ENCODE measurements around the gene ANKS3.

The ANKS3 gene

DNA sequence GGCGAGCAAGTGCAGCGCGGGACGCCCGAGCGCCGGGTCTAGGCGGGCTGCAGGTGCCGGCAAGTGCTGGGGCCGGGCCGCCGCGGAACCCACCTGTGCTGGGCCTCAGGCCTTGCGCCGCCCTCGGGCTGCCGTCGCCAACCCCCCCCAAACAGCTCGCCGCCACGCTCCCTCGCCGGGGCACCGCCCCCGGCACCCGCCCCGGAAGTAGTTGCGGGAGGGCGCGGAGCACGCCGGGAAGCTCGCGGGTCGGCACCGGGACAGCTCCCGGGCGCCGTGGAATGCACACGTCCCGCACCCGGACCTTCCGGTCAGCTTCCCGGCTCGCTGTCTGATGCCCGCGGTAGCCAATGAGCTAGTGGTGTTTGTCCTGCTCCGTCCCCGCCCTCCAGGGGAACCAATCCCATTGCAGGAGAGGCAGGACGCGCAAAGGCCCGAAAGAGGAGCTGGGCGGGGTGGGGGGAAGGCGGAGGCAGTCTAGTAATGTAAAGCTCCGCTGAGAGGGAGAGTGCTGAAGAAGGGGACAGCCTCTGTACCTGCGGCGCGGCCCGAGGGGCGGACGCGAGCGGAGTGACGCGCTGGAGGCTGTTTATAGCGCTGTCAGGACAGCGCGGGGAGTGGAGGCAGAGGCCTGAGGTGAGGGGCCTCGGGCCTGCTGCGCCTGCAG lies at the start of gene ANKS3, which contains the start of gene DNAAF8:
Gene ANKS3, minus strand, starts transcription at position 209 of the 667 bp plus-strand sequence. CDS start 4,122 bp downstream, outside the sequence.
Gene DNAAF8, plus strand, starts transcription at position 475 of the 667 bp plus-strand sequence. CDS start 1,978 bp downstream, outside the sequence.
- peak; percentile 69 for DNase-seq (ENCODE audit: low read depth)

- DNase-seq (ENCODE audit: low read depth): no peak
Measured at GRCh38 chr16:4783251-4783950, 49.3 kb upstream of the ANKS3 start.

DNA sequence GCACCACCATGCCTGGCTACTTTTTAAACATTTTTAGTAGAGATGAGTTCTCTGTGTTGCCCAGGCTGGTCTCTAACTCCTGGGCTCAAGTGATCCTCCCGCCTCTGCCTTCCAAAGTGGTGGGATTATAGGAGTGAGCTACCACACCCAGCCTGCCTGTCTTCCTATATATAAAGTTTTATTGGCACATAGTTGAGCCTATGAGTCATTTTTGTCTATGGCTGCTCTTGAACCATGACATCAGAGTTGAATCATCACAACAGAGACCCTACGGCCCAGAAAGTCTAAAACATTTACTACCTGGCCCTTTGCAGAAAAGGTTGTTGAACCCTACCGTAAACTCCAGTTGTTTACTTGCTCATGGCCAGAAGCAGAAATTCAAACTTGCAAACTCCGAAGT lies 46.2 kb upstream of the ANKS3 start:
- DNase-seq (ENCODE audit: low read depth): no peak

DNA sequence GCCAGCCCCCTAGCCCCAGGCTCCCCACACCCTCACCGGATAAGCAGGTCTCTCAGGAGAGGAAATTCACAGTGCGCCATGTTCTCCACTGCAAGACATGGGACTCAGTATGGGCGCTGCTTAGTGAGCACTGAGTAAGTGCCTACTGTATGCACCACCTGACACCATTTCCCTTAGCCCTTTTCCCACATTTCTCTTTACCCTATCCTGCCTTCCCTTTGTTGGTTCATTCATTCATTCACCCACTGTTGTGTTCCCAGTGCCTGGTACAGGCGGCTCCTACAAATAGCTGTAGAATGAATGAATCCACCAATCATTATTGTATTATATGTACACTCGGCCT lies 44.0 kb upstream of the ANKS3 start:
- DNase-seq (ENCODE audit: low read depth): no peak

DNA sequence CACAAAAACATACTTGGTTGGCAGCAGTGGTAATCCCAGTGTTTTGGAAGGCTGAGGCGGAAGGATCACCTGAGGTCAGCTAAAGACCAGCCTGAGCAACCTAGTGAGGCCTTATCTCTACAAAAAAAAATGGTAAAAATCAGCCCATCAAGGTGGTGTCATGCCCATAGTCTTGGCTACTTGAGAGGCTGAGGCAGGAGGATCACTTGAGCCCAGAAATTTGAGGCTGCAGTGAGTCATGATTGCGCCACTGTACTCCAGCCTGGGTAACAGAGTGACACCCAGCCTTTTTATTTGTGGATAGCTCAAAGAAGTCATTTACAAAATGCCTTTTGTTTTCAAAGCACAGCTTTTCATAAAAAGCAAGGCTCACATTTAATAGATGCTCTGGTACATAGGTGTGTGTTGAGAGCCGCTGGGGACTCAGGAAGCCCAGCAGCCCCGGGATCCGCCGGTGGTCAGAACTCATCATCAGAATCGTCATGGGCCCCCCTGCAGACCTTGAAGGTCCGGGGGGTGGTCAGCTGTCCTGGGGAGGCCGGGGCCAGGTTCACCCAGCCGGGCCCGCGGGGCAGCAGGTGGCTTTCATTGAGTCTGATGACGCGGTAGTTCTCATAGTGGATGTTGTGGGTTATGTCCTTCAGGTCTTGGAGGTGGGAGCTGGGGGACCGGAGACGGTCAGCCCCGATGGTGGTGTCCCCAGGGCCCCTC lies 43.4 kb upstream of the ANKS3 start:
- no peak for DNase-seq (ENCODE audit: low read depth)

- no peak for DNase-seq (ENCODE audit: low read depth)
Measured at GRCh38 chr16:4776141-4776705, 42.2 kb upstream of the ANKS3 start.

GRCh38 chr16:4775005-4775404 lies 40.9 kb upstream of the ANKS3 start:
- DNase-seq (ENCODE audit: low read depth): no peak

GRCh38 chr16:4772351-4772750 lies 38.3 kb upstream of the ANKS3 start:
- no peak for DNase-seq (ENCODE audit: low read depth)

DNA sequence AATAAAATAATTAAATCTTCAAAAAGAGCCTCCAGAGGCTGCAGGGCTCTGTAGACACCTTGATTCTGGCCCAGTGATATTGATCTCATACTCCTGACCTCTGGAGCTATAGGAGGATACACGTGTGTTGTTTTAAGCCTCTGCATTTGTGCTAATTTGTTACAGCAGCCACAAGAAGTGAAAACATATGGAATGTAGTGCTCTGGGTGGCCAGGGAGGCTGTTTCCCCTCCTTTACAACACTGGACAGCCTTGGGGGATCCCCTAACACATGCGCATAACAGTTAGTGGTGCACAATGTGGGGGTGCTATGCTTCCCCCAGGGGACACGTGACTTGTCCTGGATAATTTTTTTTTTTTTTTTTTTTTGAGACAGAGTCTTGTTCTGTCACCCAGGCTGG lies 37.6 kb upstream of the ANKS3 start:
- no peak for DNase-seq (ENCODE audit: low read depth)

GRCh38 chr16:4769306-4769638 lies 35.2 kb upstream of the ANKS3 start:
- no peak for DNase-seq (ENCODE audit: low read depth)

- DNase-seq (ENCODE audit: low read depth): peak; percentile 66
Measured at GRCh38 chr16:4768549-4769305, 34.7 kb upstream of the ANKS3 start.

- DNase-seq (ENCODE audit: low read depth): no peak
Measured at GRCh38 chr16:4767872-4768548, 33.9 kb upstream of the ANKS3 start.

DNA sequence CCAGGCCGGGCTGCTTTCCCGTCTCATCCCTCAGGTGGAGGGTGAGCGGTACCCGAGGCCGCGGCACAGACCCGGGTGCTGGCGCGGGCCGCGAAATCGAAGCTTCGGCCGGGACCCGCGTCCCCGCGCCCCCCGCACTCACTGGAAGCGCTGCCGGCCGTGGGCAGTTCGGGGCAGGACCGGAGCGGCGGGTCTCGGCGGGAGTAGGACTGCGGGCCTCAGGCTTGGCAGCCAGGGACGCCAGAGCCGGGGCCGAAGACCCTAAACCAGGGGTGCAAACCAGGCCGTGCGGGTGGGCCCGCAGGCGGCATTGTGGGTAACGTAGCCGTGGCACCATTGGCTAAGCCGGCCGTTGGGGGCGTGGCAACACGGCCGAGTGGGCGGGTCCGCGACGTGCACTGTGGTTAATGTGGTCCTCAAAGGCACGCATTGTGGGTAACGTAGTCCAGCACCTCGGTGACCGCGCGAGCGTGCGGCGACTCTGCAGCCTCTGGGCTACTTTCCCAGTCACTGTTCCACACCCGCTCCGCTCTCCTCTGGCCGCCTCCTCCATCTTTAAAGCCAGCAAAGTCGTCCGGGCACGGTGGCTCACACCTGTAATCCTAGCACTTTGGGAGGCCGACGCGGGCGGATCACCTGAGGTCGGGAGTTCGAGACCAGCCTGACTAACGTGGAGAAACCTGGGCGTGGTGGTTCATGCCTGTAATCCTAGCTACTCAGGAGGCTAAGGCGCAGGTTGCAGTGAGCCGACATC lies 33.0 kb upstream of the ANKS3 start, which contains the start of gene ZNF500:
Gene ZNF500, minus strand, starts transcription at position 288 of the 754 bp plus-strand sequence. CDS start 1,184 bp downstream, outside the sequence.
- DNase-seq (ENCODE audit: low read depth): peak; percentile 96

GRCh38 chr16:4765511-4766474 lies 31.7 kb upstream of the ANKS3 start:
- DNase-seq (ENCODE audit: low read depth): no peak

DNA sequence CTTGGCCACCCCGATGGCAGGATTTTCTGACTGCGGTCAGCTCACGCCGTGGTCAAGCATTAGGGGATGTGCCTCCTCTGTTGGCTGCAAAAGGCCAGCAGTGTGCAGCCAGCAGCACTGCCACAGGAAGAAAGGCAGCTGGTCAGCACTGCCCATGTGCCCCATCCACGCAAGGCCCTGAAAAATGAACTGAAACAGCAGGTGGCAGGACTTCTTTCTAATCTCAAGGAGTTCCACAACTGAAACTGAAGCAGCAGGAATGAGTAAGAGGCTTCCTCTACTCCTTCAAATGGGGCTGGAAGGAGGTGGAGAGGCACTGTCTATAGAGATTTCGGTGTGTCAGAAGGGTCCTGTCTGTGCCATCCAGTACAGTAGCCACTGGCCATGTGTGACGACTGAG lies 29.7 kb upstream of the ANKS3 start:
- no peak for DNase-seq (ENCODE audit: low read depth)

GRCh38 chr16:4762205-4762604 lies 28.1 kb upstream of the ANKS3 start:
- no peak for DNase-seq (ENCODE audit: low read depth)

- DNase-seq (ENCODE audit: low read depth): no peak
Measured at GRCh38 chr16:4760221-4760910, 26.3 kb upstream of the ANKS3 start.

DNA sequence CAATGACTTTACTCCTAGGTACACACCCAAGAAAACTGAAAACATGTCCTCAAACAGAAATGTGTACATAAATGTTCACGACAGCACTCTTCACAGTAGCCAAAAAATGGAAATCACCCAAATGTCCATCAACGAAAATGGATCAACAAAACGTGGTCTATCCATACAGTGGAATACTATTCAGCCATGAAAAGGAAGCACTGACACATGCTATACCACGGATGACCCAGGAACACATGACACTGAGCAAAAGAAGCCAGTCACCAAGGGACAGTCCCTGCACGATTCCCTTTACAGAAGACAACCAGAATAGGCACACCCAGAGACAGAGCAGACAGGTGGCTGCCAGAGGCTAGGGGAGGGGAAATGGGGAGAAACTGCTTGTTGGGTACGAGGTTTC lies 21.6 kb upstream of the ANKS3 start:
- no peak for DNase-seq (ENCODE audit: low read depth)

DNA sequence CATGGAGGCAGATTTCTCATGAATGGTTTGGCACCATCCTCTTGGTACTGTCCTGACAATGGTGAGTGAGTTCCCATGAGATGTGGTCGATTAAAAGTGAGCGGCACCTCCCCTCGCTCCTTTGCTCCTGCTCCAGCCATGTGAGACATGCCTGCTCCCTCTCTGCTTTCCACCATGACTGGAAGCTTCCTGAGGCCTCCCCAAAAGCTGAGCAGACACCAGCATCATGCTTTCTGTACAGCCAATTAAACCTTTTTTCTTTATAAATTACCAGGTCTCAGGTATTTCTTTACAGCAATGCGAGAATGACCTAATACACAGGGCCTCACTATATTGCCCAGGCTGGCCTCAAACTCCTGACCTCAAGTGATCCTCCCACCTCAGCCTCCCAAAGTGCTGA lies 20.8 kb upstream of the ANKS3 start:
- DNase-seq (ENCODE audit: low read depth): no peak

Data from activated gamma-delta T cell treated with anti-CD3 and anti-CD28 coated beads, Interleukin-2, amount 50 U/mL, for 16 hours (primary cell).